Measurements from ENCODE around the gene MYO1G.

Gene MYO1G

DNA sequence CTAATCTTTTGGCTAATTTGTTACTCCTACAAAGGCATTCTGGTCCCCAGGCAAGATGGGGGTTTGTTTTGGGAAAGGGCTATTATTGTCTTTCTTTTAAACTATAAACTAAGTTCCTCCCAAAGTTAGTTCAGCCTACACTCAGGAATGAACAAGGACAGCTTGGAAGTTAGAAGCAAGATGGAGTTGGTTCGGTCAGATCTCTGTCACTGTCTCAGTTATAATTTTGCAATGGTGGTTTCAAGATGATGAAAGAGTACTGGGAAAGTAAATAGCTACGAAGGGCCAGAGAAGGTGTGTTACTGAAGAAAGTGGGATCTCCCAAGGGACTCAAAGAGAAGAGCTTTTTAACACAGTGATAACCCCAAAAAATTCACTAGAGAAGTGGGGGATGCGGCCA lies 10.3 kb upstream of the MYO1G start:
- no peak overlapping the region for H4K91ac ChIP-seq (ENCODE audit: low read depth, low read length, poor library complexity)
- H2BK5ac ChIP-seq (ENCODE audit: low read length), result no peak overlapping the region
- H3K27me3 ChIP-seq (ENCODE audit: control insufficient read depth in 3 of 3, insufficient read depth in 3 of 3, low read depth in 1 of 3, low read length in 3 of 3), result no peaks in the 10 kb centered on the region
- H3K23ac ChIP-seq (ENCODE audit: low read depth, low read length, poor library complexity), result no peak overlapping the region
- peaks cover 0 to 2% of the 10 kb centered on the region in 2 donors for H3K9me3 ChIP-seq (replicated peaks in 1 of 2; ENCODE audit: control insufficient read depth in 2 of 2, insufficient read depth in 1 of 2, low read depth in 1 of 2, low read length in 2 of 2)
- no CpG with 5 or more reads among the region's 3 CpGs for WGBS, 2 donors (ENCODE audit: extremely low coverage in 2 of 2, insufficient read length in 2 of 2, insufficient replicate concordance in 1 of 2)
- H2BK120ac ChIP-seq (ENCODE audit: low read depth, low read length), result no peak overlapping the region
- no peak overlapping the region for H3K9ac ChIP-seq (ENCODE audit: low read depth, low read length, poor library complexity)
- peaks cover 11 to 12% of the 10 kb centered on the region in 2 donors for H3K36me3 ChIP-seq (replicated peaks in 1 of 2; ENCODE audit: control insufficient read depth in 2 of 2, insufficient read depth in 2 of 2, low read length in 2 of 2)
- no peak overlapping the region for H3K4me2 ChIP-seq (ENCODE audit: insufficient read depth, low read length, poor library complexity, severe bottlenecking)
- no peak overlapping the region for H3K18ac ChIP-seq (ENCODE audit: low read length)
- no peaks in the 10 kb centered on the region for H3K79me1 ChIP-seq (ENCODE audit: low read depth, low read length)
- H3K4ac ChIP-seq (ENCODE audit: low read length), result no peak overlapping the region
- H2BK12ac ChIP-seq (ENCODE audit: low read length), result no peak overlapping the region
- H3K4me1 ChIP-seq (ENCODE audit: control insufficient read depth in 2 of 2, insufficient read depth in 1 of 2, low read depth in 1 of 2, low read length in 2 of 2), result peaks cover 0 to 8% of the 10 kb centered on the region in 2 donors
- no peak overlapping the region for H2BK15ac ChIP-seq (ENCODE audit: low read length)
- no peak overlapping the region for H3K4me3 ChIP-seq (ENCODE audit: low read length in 2 of 2)
- no peak overlapping the region for H2AK5ac ChIP-seq (ENCODE audit: low read depth, low read length)
- no peak for DNase-seq (ENCODE audit: low spot score)
- H3K14ac ChIP-seq (ENCODE audit: low read length), result no peak overlapping the region
- H4K8ac ChIP-seq (ENCODE audit: low read depth, low read length), result no peak overlapping the region
- no peak overlapping the region for H3K27ac ChIP-seq (replicated peaks; ENCODE audit: low read length)
- no peak overlapping the region for H2AFZ ChIP-seq (ENCODE audit: low read length)

GRCh38 chr7:44988701-44989100 lies 9.9 kb upstream of the MYO1G start:
- no peak overlapping the region for H2AK5ac ChIP-seq (ENCODE audit: low read depth, low read length)
- H3K9me3 ChIP-seq (replicated peaks in 1 of 2; ENCODE audit: control insufficient read depth in 2 of 2, insufficient read depth in 1 of 2, low read depth in 1 of 2, low read length in 2 of 2), result peaks cover 0 to 2% of the 10 kb centered on the region in 2 donors
- no peak overlapping the region for H3K9ac ChIP-seq (ENCODE audit: low read depth, low read length, poor library complexity)
- no peak overlapping the region for H4K91ac ChIP-seq (ENCODE audit: low read depth, low read length, poor library complexity)
- no peak overlapping the region for H2BK15ac ChIP-seq (ENCODE audit: low read length)
- no peak overlapping the region for H3K4me3 ChIP-seq (ENCODE audit: low read length in 2 of 2)
- no peak overlapping the region for H3K14ac ChIP-seq (ENCODE audit: low read length)
- no peak overlapping the region for H3K4ac ChIP-seq (ENCODE audit: low read length)
- H3K79me1 ChIP-seq (ENCODE audit: low read depth, low read length), result no peaks in the 10 kb centered on the region
- no CpG with 5 or more reads among the region's 4 CpGs for WGBS, 2 donors (ENCODE audit: extremely low coverage in 2 of 2, insufficient read length in 2 of 2, insufficient replicate concordance in 1 of 2)
- H2BK120ac ChIP-seq (ENCODE audit: low read depth, low read length), result no peak overlapping the region
- no peak overlapping the region for H3K18ac ChIP-seq (ENCODE audit: low read length)
- no peak overlapping the region for H3K27ac ChIP-seq (replicated peaks; ENCODE audit: low read length)
- no peak overlapping the region for H2AFZ ChIP-seq (ENCODE audit: low read length)
- no peak for DNase-seq (ENCODE audit: low spot score)
- no peak overlapping the region for H2BK5ac ChIP-seq (ENCODE audit: low read length)
- H3K36me3 ChIP-seq (replicated peaks in 1 of 2; ENCODE audit: control insufficient read depth in 2 of 2, insufficient read depth in 2 of 2, low read length in 2 of 2), result peaks cover 15 to 16% of the 10 kb centered on the region in 2 donors
- H3K4me1 ChIP-seq (ENCODE audit: control insufficient read depth in 2 of 2, insufficient read depth in 1 of 2, low read depth in 1 of 2, low read length in 2 of 2), result peaks cover 0 to 8% of the 10 kb centered on the region in 2 donors
- no peak overlapping the region for H3K4me2 ChIP-seq (ENCODE audit: insufficient read depth, low read length, poor library complexity, severe bottlenecking)
- H2BK12ac ChIP-seq (ENCODE audit: low read length), result no peak overlapping the region
- no peaks in the 10 kb centered on the region for H3K27me3 ChIP-seq (ENCODE audit: control insufficient read depth in 3 of 3, insufficient read depth in 3 of 3, low read depth in 1 of 3, low read length in 3 of 3)
- H3K23ac ChIP-seq (ENCODE audit: low read depth, low read length, poor library complexity), result no peak overlapping the region
- H4K8ac ChIP-seq (ENCODE audit: low read depth, low read length), result no peak overlapping the region

DNA sequence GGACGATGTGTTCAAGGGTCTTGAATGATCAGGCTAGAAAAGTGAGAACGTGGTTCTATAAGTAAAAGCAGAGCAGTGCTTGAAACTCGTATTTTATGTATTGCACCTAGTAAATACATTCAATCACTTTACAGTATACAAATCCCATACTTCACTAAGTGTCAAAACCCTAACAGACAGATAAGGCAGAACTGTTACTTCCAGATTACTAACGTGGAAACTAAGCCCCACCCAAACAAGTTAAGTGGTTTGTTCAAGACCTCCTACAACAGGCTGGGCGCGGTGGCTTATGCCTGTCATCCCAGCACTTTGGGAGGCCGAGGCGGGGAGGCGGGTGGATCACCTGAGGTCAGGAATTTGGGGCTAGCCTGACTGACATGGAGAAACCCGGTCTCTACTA lies 9.2 kb upstream of the MYO1G start:
- Histone ChIP-seq H3K4me2 (ENCODE audit: insufficient read depth, low read length, poor library complexity, severe bottlenecking) (no peak overlapping the region), H3K4ac (ENCODE audit: low read length) (no peak overlapping the region)

GRCh38 chr7:44987457-44987856 lies 8.6 kb upstream of the MYO1G start:
- no CpG with 5 or more reads among the region's 7 CpGs for WGBS, 2 donors (ENCODE audit: extremely low coverage in 2 of 2, insufficient read length in 2 of 2, insufficient replicate concordance in 1 of 2)
- Histone ChIP-seq H3K27ac (replicated peaks; ENCODE audit: low read length) (no peak overlapping the region), H2BK5ac (ENCODE audit: low read length) (no peak overlapping the region), H4K8ac (ENCODE audit: low read depth, low read length) (no peak overlapping the region), H2BK15ac (ENCODE audit: low read length) (no peak overlapping the region), H3K4ac (ENCODE audit: low read length) (no peak overlapping the region), H2BK120ac (ENCODE audit: low read depth, low read length) (no peak overlapping the region), H3K4me3 (ENCODE audit: low read length in 2 of 2) (no peak overlapping the region), H3K9me3 (replicated peaks in 1 of 2; ENCODE audit: control insufficient read depth in 2 of 2, insufficient read depth in 1 of 2, low read depth in 1 of 2, low read length in 2 of 2) (peaks cover 0 to 2% of the 10 kb centered on the region in 2 donors), H2BK12ac (ENCODE audit: low read length) (no peak overlapping the region), H3K27me3 (ENCODE audit: control insufficient read depth in 3 of 3, insufficient read depth in 3 of 3, low read depth in 1 of 3, low read length in 3 of 3) (no peaks in the 10 kb centered on the region), H3K9ac (ENCODE audit: low read depth, low read length, poor library complexity) (no peak overlapping the region), H3K18ac (ENCODE audit: low read length) (no peak overlapping the region), H3K23ac (ENCODE audit: low read depth, low read length, poor library complexity) (no peak overlapping the region), H3K4me2 (ENCODE audit: insufficient read depth, low read length, poor library complexity, severe bottlenecking) (no peak overlapping the region), H2AK5ac (ENCODE audit: low read depth, low read length) (no peak overlapping the region), H3K36me3 (replicated peaks in 1 of 2; ENCODE audit: control insufficient read depth in 2 of 2, insufficient read depth in 2 of 2, low read length in 2 of 2) (peaks cover 26 to 28% of the 10 kb centered on the region in 2 donors), H3K79me1 (ENCODE audit: low read depth, low read length) (no peaks in the 10 kb centered on the region), H3K4me1 (ENCODE audit: control insufficient read depth in 2 of 2, insufficient read depth in 1 of 2, low read depth in 1 of 2, low read length in 2 of 2) (peaks cover 0 to 8% of the 10 kb centered on the region in 2 donors), H4K91ac (ENCODE audit: low read depth, low read length, poor library complexity) (no peak overlapping the region), H2AFZ (ENCODE audit: low read length) (no peak overlapping the region), H3K14ac (ENCODE audit: low read length) (no peak overlapping the region)
- no peak for DNase-seq (ENCODE audit: low spot score)

More for the DNA sequence above, 9.2 kb upstream of the MYO1G start:
- H3K23ac ChIP-seq (ENCODE audit: low read depth, low read length, poor library complexity), result no peak overlapping the region
- DNase-seq (ENCODE audit: low spot score), result no peak
- H3K4me3 ChIP-seq (ENCODE audit: low read length in 2 of 2), result no peak overlapping the region
- no peaks in the 10 kb centered on the region for H3K27me3 ChIP-seq (ENCODE audit: control insufficient read depth in 3 of 3, insufficient read depth in 3 of 3, low read depth in 1 of 3, low read length in 3 of 3)
- H3K27ac ChIP-seq (replicated peaks; ENCODE audit: low read length), result no peak overlapping the region
- peaks cover 0 to 8% of the 10 kb centered on the region in 2 donors for H3K4me1 ChIP-seq (ENCODE audit: control insufficient read depth in 2 of 2, insufficient read depth in 1 of 2, low read depth in 1 of 2, low read length in 2 of 2)
- no peak overlapping the region for H2AFZ ChIP-seq (ENCODE audit: low read length)
- no peak overlapping the region for H2AK5ac ChIP-seq (ENCODE audit: low read depth, low read length)
- H3K36me3 ChIP-seq (replicated peaks in 1 of 2; ENCODE audit: control insufficient read depth in 2 of 2, insufficient read depth in 2 of 2, low read length in 2 of 2), result peaks cover 22 to 23% of the 10 kb centered on the region in 2 donors
- no CpG with 5 or more reads among the region's 10 CpGs for WGBS, 2 donors (ENCODE audit: extremely low coverage in 2 of 2, insufficient read length in 2 of 2, insufficient replicate concordance in 1 of 2)
- no peak overlapping the region for H3K14ac ChIP-seq (ENCODE audit: low read length)
- no peak overlapping the region for H3K18ac ChIP-seq (ENCODE audit: low read length)
- H3K9me3 ChIP-seq (replicated peaks in 1 of 2; ENCODE audit: control insufficient read depth in 2 of 2, insufficient read depth in 1 of 2, low read depth in 1 of 2, low read length in 2 of 2), result peaks cover 0 to 2% of the 10 kb centered on the region in 2 donors
- H2BK5ac ChIP-seq (ENCODE audit: low read length), result no peak overlapping the region
- no peak overlapping the region for H2BK15ac ChIP-seq (ENCODE audit: low read length)
- H3K79me1 ChIP-seq (ENCODE audit: low read depth, low read length), result no peaks in the 10 kb centered on the region
- H2BK120ac ChIP-seq (ENCODE audit: low read depth, low read length), result no peak overlapping the region
- no peak overlapping the region for H4K8ac ChIP-seq (ENCODE audit: low read depth, low read length)
- no peak overlapping the region for H2BK12ac ChIP-seq (ENCODE audit: low read length)
- H3K9ac ChIP-seq (ENCODE audit: low read depth, low read length, poor library complexity), result no peak overlapping the region
- H4K91ac ChIP-seq (ENCODE audit: low read depth, low read length, poor library complexity), result no peak overlapping the region

All from neuronal stem cell (in vitro differentiated cells).